GM03348 (cell line): ENCODE data around the gene MAP1LC3B2.
"Not testable (repeated sequence)": the region's sequence is repeated elsewhere in the genome, so short reads cannot be mapped to it uniquely, and the experiment has no call there.

Experiments used
- DNase-seq: peaks from one replicate; pipeline ENCODE4 v3.0.0; 2012; ENCODE audit warnings: low spot score

Gene MAP1LC3B2

DNA sequence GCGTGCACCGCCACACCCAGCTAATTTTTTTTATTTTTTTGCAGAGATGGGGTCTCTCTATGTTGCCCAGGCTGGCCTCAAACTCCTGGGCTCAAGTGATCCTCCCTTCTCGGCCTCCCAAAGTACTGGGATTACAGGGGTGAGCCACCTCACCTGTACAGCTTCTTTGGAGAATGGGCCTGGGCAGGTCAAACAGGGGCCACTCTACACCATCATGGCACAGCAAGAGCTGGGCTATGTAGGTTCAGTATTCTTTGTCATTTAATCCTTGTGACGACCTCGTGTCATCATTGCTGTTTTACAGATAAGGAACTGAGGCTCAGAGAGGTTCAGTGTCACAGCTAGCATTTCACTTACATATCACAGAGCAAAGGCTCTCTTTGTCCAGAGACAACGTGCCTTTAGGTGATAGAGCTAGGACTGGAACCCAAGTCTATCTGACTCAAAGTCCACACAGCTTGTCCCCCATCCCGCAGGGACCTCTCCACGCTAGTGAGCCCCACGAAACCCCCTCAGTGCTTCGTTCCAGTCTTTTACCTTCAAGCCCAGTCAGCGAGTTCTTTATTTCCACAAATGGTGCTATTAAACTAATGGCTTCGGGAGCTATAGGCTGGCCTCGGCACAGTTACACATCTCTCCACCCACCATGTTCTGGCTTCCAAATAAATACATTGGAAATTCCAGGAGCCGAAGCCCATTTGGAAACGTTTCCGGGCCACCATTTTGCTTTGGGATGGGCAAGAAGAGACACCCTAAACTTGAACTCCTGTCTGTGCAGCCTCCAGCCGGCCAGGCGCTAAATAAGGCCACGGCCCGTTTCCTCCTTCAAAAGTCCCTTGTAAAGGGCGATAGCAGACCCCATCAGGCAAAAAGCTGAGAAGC is 660 bp upstream of the MAP1LC3B2 start:
- no peak for DNase-seq

- DNase-seq: no peak
These were observed 2.1 kb downstream of the MAP1LC3B2 start for GRCh38 chr12:116561181-116561821.

DNA sequence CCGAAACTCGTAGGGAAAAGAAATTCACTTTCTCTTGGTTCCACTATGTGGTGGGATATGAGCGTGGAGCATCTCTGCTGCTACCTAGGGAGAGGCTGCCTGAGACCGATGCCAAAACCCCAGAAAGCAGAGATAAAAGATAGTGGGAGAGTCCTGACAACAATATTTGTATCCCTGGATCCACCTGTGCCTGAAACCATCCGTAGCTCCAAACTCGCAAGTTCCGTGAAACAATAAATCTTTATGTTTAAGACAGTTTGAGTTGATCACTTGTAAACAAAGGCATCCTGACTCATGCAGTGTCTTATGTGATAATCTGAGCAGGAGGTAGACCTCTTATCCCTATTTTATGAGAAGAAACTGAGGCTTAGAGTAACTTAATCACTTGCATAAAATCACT is 2.9 kb downstream of the MAP1LC3B2 start:
- DNase-seq: no peak

GRCh38 chr12:116563262-116563661 is 4.1 kb downstream of the MAP1LC3B2 start:
- DNase-seq: no peak

DNA sequence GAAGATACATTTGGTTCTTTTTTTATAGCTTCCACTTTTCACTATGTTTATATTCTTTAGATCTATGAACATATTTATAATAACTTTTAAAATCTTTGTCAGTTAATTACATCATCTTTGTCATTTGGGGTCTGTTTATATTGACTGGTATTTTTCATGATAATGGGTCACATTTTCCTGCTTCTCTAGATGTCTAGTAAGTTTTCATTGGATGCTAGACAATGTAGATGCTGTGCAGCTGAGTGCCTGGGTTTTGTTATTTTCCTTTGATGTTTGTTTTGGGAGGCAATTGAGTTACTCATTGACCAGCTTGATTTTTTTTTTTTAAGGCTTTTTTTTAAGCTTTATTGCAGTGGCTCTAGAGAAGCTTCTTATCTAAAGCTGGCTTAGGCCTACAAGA is 4.9 kb downstream of the MAP1LC3B2 start:
- DNase-seq: no peak

DNA sequence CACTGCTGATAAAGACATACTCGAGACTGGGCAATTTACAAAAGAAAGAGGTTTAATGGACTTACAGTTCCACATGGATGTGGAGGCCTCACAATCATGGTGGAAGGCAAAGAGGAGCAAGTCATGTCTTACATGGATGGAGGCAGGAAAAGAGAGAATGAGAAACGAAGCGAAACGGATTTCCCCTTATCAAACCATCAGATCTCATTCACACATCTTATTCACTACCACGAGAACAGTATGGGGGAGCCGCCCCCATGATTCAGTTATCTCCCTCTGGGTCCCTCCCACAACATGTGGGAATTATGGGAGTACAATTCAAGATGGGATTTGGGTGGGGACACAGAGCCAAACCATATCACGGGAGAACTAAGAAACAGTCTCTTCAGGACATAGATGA is 6.0 kb downstream of the MAP1LC3B2 start:
- DNase-seq: not testable (repeated sequence)

DNA sequence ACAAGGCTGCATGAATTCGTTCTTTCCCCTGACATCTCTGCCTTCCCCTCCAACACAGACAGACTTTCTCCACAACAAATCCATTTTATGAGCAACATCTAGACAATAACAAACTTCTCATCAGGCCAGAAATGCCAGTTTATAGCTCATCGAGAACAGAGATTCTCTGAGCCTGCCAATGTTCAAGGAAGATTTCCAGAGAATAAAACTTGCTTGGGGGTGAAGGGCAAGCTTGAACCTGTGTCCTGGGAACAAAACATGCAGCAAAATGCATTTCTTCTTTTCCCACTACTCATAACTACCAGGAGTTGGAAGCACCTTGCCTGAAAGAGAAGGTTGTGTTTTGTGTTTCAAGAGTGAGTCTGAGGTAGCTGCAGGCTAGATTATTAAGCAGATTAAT is 6.8 kb downstream of the MAP1LC3B2 start:
- DNase-seq: no peak

GRCh38 chr12:116568203-116568602 is 9.0 kb downstream of the MAP1LC3B2 start:
- DNase-seq: no peak

DNA sequence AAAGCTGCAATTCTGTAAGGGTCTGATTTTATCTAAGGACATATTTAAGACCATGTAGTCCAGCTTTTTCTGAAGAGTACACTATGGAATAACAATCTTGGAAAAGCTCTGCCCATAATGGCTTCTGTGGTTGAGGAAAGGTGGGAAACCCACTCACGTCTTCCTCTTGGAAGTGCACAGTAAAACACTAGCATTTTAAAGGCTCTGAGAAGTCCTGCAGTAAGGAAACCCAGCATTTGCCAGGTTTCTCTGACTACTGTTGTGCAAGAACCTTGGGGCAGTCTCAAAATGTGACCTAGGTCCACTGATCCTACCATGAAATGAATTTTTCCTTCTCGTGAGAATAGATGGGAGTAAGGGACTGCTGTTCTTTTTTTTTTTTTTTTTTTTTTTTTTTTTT is 11.9 kb downstream of the MAP1LC3B2 start:
- DNase-seq: no peak

- DNase-seq: no peak
These were observed 14.6 kb downstream of the MAP1LC3B2 start for GRCh38 chr12:116573776-116574175.

DNA sequence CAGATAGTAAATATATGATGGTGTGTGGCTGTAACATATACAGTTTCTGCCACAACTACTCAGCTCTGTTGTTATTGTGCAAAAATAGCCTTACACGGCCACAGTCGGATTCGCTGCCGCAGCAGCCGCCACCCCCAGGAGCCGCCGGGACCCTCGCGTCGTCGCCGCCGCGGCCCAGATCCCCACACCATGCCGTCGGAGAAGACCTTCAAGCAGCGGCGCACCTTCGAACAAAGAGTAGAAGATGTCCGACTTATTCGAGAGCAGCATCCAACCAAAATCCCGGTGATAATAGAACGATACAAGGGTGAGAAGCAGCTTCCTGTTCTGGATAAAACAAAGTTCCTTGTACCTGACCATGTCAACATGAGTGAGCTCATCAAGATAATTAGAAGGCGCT is 16.6 kb downstream of the MAP1LC3B2 start:
- DNase-seq: not testable (repeated sequence)

GRCh38 chr12:116577154-116577561 is 18.0 kb downstream of the MAP1LC3B2 start:
- DNase-seq: no peak

GRCh38 chr12:116578051-116578450 is 18.9 kb downstream of the MAP1LC3B2 start:
- no peak for DNase-seq

DNA sequence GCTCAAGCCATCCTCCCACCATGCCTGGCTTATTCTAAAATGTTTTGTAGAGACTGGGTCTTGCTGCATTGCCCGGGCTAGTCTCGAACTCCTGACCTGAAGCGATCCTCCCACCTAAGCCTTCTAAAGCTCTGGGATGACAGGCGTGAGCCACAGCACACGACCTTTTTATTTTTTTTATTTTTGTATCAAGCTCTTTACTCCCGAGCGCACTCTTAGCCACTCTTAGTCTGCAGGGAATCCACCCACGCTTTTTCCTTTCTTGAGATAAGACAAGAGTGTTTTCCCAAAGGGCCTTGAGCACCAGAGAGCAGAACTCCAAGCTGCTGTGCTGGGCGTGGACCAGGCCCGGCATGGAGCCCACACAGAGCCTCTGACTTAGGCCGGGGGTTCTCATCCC is 23.4 kb downstream of the MAP1LC3B2 start:
- no peak for DNase-seq

- DNase-seq: no peak
These were observed 24.0 kb downstream of the MAP1LC3B2 start for GRCh38 chr12:116583129-116583694.

DNA sequence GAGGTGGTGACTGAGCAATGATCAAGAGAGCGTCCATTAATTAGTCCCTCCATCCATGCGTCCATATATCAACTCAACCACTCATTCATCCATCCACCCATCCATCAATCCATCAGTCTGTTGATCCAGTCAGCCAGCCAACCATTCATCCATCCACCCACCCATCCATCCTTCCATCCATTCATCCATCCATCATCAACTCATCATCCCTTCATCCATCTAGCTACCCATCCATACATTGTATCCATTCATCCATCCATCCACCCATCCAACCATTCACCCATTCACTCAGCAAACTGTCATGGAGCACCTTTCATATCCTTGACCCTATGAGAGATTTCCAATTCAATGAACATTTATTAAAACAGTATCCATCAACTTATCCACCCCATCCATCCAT is 28.1 kb downstream of the MAP1LC3B2 start:
- no peak for DNase-seq

GRCh38 chr12:116588390-116589028 is 29.3 kb downstream of the MAP1LC3B2 start:
- DNase-seq: no peak

DNA sequence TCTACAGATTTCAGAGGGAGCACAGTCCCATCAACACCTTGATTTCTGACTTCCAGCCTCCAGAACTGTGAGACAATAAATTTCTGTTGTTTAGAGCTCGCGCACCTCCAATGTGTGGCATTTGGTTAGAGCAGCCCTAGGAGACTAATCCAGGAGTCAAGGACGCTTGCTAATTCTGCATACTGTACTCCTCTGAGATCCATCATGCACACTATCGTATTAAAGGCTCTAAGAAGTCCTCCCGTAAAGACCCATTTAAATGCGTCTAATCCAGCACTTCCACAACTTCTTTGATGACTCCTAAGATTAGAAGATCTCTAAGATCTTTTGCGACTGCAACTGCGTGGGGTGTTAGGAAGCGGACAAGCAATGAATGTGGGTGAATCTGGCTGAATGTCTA is 30.4 kb downstream of the MAP1LC3B2 start:
- DNase-seq: no peak

- DNase-seq: no peak
These were observed 31.4 kb downstream of the MAP1LC3B2 start for GRCh38 chr12:116590561-116590960.

DNA sequence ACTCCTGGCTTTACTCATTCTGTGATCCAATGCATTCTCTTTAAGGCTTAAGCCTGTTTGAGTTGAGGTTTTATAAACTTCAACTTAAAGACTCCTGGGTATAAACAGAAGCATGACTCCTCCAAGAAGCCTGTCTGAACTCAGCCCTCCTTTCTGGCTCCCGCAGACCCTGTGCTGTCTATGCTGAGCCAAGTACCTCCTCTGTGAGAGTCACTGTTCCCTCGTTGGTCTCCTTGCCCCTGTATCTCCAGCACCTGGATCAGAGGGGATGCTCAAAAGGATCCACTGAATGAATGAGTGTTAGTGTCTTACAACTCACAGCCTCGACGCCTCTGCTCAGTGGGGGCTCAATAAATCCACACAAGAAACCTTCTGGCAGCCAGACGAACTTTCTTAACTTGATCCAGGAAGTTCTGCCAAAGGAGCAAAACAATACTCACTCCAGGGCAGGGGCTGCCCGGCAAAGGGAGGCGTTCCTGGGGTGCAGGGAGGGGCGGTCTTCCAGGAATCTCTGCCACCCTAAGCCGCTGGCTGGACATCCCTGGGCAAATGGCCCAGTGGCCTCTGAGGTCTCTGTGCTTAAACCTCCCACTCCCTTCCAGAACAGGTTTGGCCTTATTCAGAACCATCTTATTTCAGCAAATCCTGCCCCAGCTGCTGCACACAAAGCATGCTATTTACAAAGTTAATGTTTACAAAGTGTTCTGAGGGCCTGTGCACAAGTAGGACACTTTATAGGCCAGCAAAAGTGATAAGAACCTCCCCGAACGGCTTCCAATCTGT is 32.9 kb downstream of the MAP1LC3B2 start:
- peak; percentile 50 for DNase-seq

- DNase-seq: no peak
These were observed 33.5 kb downstream of the MAP1LC3B2 start for GRCh38 chr12:116592731-116593130.
